ENCODE measurements around the gene ARFRP1. TPM values are rescaled to one million over a fixed set of nuclear protein-coding genes. Genes with fewer than 3 reads are reported as not detected.
A peak's percentile ranks its signal among the peaks of the same experiment; 100 is the strongest.

ARFRP1 gene
- total and polyA plus RNA-seq, 2 of the 13 experiments (the other 11 are each of a cell fraction or from before 2014, with no cell fraction given), result 32.0 to 51.1 TPM

DNA sequence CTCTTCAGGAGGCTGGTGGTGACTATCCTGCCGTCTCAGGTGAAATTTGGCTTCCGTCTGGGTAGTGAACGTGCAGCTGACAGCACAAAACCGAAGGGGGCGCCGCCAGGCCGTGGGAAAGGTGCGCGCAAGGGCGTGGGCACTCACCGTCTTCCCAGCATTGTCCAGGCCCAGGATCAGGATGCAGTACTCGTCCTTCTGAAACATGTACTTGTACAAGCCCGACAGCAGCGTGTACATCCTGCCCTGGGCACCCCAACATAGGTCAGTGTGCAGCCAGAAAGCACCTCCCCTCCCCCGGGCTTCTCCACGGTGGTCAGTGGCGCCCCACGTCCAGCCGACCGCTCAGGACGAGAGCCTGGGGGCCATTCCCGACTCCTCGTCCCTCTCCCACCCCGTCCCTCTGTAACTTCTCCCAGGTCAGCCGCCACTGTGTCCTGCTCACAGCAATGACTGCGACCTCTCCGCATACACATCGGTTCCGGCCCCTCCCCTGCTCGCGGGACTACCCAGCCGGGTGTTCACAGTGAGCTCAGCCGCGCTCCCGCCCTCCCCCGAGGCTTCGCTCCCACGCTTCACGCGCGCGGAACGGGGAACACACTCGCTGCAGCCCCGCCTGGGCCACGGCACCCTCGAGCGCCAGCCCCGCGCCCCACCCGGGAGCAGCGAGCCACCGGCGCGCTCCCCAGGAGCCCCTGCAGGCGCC lies 771 bp downstream of the ARFRP1 start (continued):
- peak; percentile 61; the same call in 1 of the 2 replicates for TF ChIP-seq ZNF598 (CRISPR knock-in tag; IDR thresholded peaks at IDR 0.05; ENCODE audit: borderline replicate concordance)
- no peak for TF ChIP-seq ZNF382 (CRISPR knock-in tag; IDR thresholded peaks at IDR 0.05; ENCODE audit: borderline replicate concordance)
- TF ChIP-seq TAF15 (IDR thresholded peaks at IDR 0.05; ENCODE audit: low read depth, low read length, poor library complexity, severe bottlenecking), result no peak
- TF ChIP-seq CHCHD3 (CRISPR knock-in tag; IDR thresholded peaks at IDR 0.05), result peak; percentile 64; the same call in 1 of the 2 replicates
- TF ChIP-seq PITX1 (CRISPR knock-in tag; IDR thresholded peaks at IDR 0.05), result no peak; the same call in 1 of the 2 replicates
- TF ChIP-seq, protein P1, sequence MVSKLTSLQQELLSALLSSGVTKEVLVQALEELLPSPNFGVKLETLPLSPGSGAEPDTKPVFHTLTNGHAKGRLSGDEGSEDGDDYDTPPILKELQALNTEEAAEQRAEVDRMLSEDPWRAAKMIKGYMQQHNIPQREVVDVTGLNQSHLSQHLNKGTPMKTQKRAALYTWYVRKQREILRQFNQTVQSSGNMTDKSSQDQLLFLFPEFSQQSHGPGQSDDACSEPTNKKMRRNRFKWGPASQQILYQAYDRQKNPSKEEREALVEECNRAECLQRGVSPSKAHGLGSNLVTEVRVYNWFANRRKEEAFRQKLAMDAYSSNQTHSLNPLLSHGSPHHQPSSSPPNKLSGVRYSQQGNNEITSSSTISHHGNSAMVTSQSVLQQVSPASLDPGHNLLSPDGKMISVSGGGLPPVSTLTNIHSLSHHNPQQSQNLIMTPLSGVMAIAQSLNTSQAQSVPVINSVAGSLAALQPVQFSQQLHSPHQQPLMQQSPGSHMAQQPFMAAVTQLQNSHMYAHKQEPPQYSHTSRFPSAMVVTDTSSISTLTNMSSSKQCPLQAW (CRISPR knock-in tag; IDR thresholded peaks at IDR 0.05), result peak; percentile 60; the same call in 1 of the 2 replicates
- TF ChIP-seq SNRNP70 (IDR thresholded peaks at IDR 0.05; ENCODE audit: low read depth, low read length), result no peak
- no peak for TF ChIP-seq TCF7L2 (IDR thresholded peaks at IDR 0.05; ENCODE audit: low read depth, low read length)
- TF ChIP-seq ZNF329 (CRISPR knock-in tag; IDR thresholded peaks at IDR 0.05; ENCODE audit: low read depth), result peak; percentile 71; the same call in 1 of the 2 replicates
- no peak for TF ChIP-seq DNMT3B (CRISPR knock-in tag; conservative IDR thresholded peaks at IDR 0.05)
- TF ChIP-seq ZNF570 (CRISPR knock-in tag; IDR thresholded peaks at IDR 0.05; ENCODE audit: borderline replicate concordance), result no peak
- TF ChIP-seq, protein P2, sequence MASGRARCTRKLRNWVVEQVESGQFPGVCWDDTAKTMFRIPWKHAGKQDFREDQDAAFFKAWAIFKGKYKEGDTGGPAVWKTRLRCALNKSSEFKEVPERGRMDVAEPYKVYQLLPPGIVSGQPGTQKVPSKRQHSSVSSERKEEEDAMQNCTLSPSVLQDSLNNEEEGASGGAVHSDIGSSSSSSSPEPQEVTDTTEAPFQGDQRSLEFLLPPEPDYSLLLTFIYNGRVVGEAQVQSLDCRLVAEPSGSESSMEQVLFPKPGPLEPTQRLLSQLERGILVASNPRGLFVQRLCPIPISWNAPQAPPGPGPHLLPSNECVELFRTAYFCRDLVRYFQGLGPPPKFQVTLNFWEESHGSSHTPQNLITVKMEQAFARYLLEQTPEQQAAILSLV (CRISPR knock-in tag; IDR thresholded peaks at IDR 0.05; ENCODE audit: borderline replicate concordance), result peak; percentile 60; the same call in 1 of the 2 replicates
- TF ChIP-seq ZSCAN29 (CRISPR knock-in tag; conservative IDR thresholded peaks at IDR 0.05), result peak; percentile 73; the same call in 1 of the 2 replicates
- TF ChIP-seq, protein P3, sequence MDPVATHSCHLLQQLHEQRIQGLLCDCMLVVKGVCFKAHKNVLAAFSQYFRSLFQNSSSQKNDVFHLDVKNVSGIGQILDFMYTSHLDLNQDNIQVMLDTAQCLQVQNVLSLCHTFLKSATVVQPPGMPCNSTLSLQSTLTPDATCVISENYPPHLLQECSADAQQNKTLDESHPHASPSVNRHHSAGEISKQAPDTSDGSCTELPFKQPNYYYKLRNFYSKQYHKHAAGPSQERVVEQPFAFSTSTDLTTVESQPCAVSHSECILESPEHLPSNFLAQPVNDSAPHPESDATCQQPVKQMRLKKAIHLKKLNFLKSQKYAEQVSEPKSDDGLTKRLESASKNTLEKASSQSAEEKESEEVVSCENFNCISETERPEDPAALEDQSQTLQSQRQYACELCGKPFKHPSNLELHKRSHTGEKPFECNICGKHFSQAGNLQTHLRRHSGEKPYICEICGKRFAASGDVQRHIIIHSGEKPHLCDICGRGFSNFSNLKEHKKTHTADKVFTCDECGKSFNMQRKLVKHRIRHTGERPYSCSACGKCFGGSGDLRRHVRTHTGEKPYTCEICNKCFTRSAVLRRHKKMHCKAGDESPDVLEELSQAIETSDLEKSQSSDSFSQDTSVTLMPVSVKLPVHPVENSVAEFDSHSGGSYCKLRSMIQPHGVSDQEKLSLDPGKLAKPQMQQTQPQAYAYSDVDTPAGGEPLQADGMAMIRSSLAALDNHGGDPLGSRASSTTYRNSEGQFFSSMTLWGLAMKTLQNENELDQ (CRISPR knock-in tag; IDR thresholded peaks at IDR 0.05; ENCODE audit: borderline replicate concordance), result no peak; the same call in 1 of the 2 replicates
- no peak for TF ChIP-seq SALL2 (CRISPR knock-in tag; IDR thresholded peaks at IDR 0.05)
- TF ChIP-seq KDM2A (CRISPR knock-in tag; IDR thresholded peaks at IDR 0.05; ENCODE audit: borderline replicate concordance, low read depth), result peak; percentile 93
- TF ChIP-seq ZBTB3 (CRISPR knock-in tag; IDR thresholded peaks at IDR 0.05; ENCODE audit: borderline replicate concordance, low read depth), result no peak
- 0 out of 2 replicates have a peak, but pooled peaks have one; percentile 1 for TF ChIP-seq ZNF180 (CRISPR knock-in tag; IDR thresholded peaks at IDR 0.05; ENCODE audit: borderline replicate concordance, low read depth)
- peak; percentile 66; the same call in 1 of the 2 replicates for TF ChIP-seq ZSCAN21 (CRISPR knock-in tag; IDR thresholded peaks at IDR 0.05; ENCODE audit: borderline replicate concordance)
